NCI-H748 (cell line): ENCODE data around the gene GRB10.

Experiments used
- DNase-seq: peaks from one replicate; lab custom pipeline; 2025; ENCODE audit not compliant: unreplicated experiment; lab: John Stamatoyannopoulos, UW

GRB10 gene

GRCh38 chr7:50615519-50616080 is 167.1 kb downstream of the GRB10 start:
- no peak for DNase-seq

- DNase-seq, result no peak
These were observed 167.8 kb downstream of the GRB10 start for GRCh38 chr7:50614721-50615518.

GRCh38 chr7:50613473-50613872 is 169.2 kb downstream of the GRB10 start:
- DNase-seq, result no peak

GRCh38 chr7:50612704-50613103 is 170.0 kb downstream of the GRB10 start:
- no peak for DNase-seq

GRCh38 chr7:50610521-50611277 is 172.0 kb downstream of the GRB10 start:
- no peak for DNase-seq

- DNase-seq, result no peak
These were observed 174.3 kb downstream of the GRB10 start for GRCh38 chr7:50608196-50608906.

- DNase-seq, result no peak
These were observed 175.1 kb downstream of the GRB10 start for GRCh38 chr7:50607524-50608125.

GRCh38 chr7:50605059-50605458 is 177.6 kb downstream of the GRB10 start:
- no peak for DNase-seq

GRCh38 chr7:50603287-50603686 is 179.4 kb downstream of the GRB10 start:
- DNase-seq, result peak; percentile 15

- DNase-seq, result peak; percentile 85
These were observed 183.3 kb downstream of the GRB10 start for GRCh38 chr7:50599385-50599784.

- DNase-seq, result peak; percentile 80
These were observed 184.0 kb downstream of the GRB10 start for GRCh38 chr7:50598460-50599343.

GRCh38 chr7:50596484-50596883 is 186.2 kb downstream of the GRB10 start:
- no peak for DNase-seq

GRCh38 chr7:50595491-50596102 is 187.1 kb downstream of the GRB10 start:
- DNase-seq, result peak; percentile 42

GRCh38 chr7:50594734-50595485 is 187.8 kb downstream of the GRB10 start:
- DNase-seq, result no peak

GRCh38 chr7:50594136-50594535 is 188.6 kb downstream of the GRB10 start:
- DNase-seq, result no peak

- no peak for DNase-seq
These were observed 189.8 kb downstream of the GRB10 start for GRCh38 chr7:50592940-50593339.

- DNase-seq, result peak; percentile 32
These were observed 190.9 kb downstream of the GRB10 start for GRCh38 chr7:50591480-50592438.

GRCh38 chr7:50591098-50591479 is 191.6 kb downstream of the GRB10 start:
- no peak for DNase-seq
